ENCODE results near the gene BUD23. TPM values are rescaled to one million over a fixed set of nuclear protein-coding genes. Genes with fewer than 3 reads are reported as not detected.

The BUD23 gene
- total RNA-seq, 1 donor from 2014 or later: 79.8 TPM

GRCh38 chr7:73734619-73735527 is 51.5 kb downstream of the BUD23 start:
- intact Hi-C loops (cut with micrococcal nuclease): no loop called here
- ATAC-seq (peak; percentile 8), DNase-seq (peak; percentile 68)

- ATAC-seq: no peak
- no peak for DNase-seq
- intact Hi-C loops (cut with micrococcal nuclease): no loop called here
Observed at GRCh38 chr7:73735528-73735905, 52.1 kb downstream of the BUD23 start.

GRCh38 chr7:73736885-73737284 is 53.5 kb downstream of the BUD23 start:
- no peak for DNase-seq
- intact Hi-C loops (cut with micrococcal nuclease): no loop called here
- no peak for ATAC-seq

GRCh38 chr7:73737491-73738219 is 54.3 kb downstream of the BUD23 start:
- no peak for ATAC-seq

GRCh38 chr7:73738220-73738611 is 54.8 kb downstream of the BUD23 start:
- ATAC-seq: peak; percentile 56
- intact Hi-C loops (cut with micrococcal nuclease): no loop called here

More at GRCh38 chr7:73737491-73738219, 54.3 kb downstream of the BUD23 start:
- no peak for DNase-seq
- intact Hi-C loops (cut with micrococcal nuclease): no loop called here

GRCh38 chr7:73738612-73739386 is 55.4 kb downstream of the BUD23 start, which contains the start of gene ABHD11:
Gene ABHD11, minus strand, starts transcription at chr7:73738802. Its CDS starts 32 bp downstream, at chr7:73738770.
- ATAC-seq (peak; percentile 90), DNase-seq (peak; percentile 98)
- intact Hi-C loops (cut with micrococcal nuclease): no loop called here

More at GRCh38 chr7:73738220-73738611, 54.8 kb downstream of the BUD23 start:
- DNase-seq: peak; percentile 63

GRCh38 chr7:73739387-73739767 is 56.0 kb downstream of the BUD23 start:
- intact Hi-C loops (cut with micrococcal nuclease): no loop called here
- DNase-seq (no peak), ATAC-seq (no peak)

- ATAC-seq: no peak
- intact Hi-C loops (cut with micrococcal nuclease): no loop called here
- DNase-seq: no peak
Observed at GRCh38 chr7:73740212-73740611, 56.8 kb downstream of the BUD23 start.

GRCh38 chr7:73740771-73741170 is 57.4 kb downstream of the BUD23 start:
- ATAC-seq: no peak
- intact Hi-C loops (cut with micrococcal nuclease): no loop called here
- no peak for DNase-seq

GRCh38 chr7:73741600-73741999 is 58.2 kb downstream of the BUD23 start:
- no peak for ATAC-seq
- no peak for DNase-seq
- intact Hi-C loops (cut with micrococcal nuclease): no loop called here

- DNase-seq (no peak), ATAC-seq (no peak)
- intact Hi-C loops (cut with micrococcal nuclease): no loop called here
Observed at GRCh38 chr7:73742338-73742752, 58.9 kb downstream of the BUD23 start.

- DNase-seq (no peak), ATAC-seq (no peak)
- intact Hi-C loops (cut with micrococcal nuclease): no loop called here
Observed at GRCh38 chr7:73742753-73743641, 59.6 kb downstream of the BUD23 start.

GRCh38 chr7:73746378-73746777 is 63.0 kb downstream of the BUD23 start:
- intact Hi-C loops (cut with micrococcal nuclease): no loop called here
- ATAC-seq (peak; percentile 52), DNase-seq (no peak)

Small RNA genes lying within 50 kb of the gene (microRNA-seq; reads per million reads assigned to microRNA genes)
- not detected for gene MIR4284 (ENCODE audit: borderline number of aligned reads)

Other genes with a start within 250 kb of the BUD23 start
- 0.25 TPM for gene FZD9, start 249.8 kb upstream of the BUD23 start, total RNA-seq
- 44.6 TPM for gene BAZ1B, start 161.3 kb upstream of the BUD23 start, total RNA-seq
- gene BCL7B, start 125.9 kb upstream of the BUD23 start, total RNA-seq: 80.7 TPM
- 7.8 TPM for gene TBL2, start 105.0 kb upstream of the BUD23 start, total RNA-seq
- 9.6 TPM for gene MLXIPL, start 59.1 kb upstream of the BUD23 start, total RNA-seq
- gene VPS37D, start 15.8 kb upstream of the BUD23 start, total RNA-seq: 3.3 TPM
- gene DNAJC30, start 144 bp upstream of the BUD23 start, total RNA-seq: 13.2 TPM
- gene STX1A, start 36.1 kb downstream of the BUD23 start, total RNA-seq: 3.0 TPM
- 24.0 TPM for gene ABHD11, start 55.2 kb downstream of the BUD23 start, total RNA-seq
- gene CLDN3, start 86.7 kb downstream of the BUD23 start, total RNA-seq: not detected
- not detected for gene CLDN4, start 147.4 kb downstream of the BUD23 start, total RNA-seq
- gene METTL27, start 158.9 kb downstream of the BUD23 start, total RNA-seq: 0.27 TPM
- not detected for gene TMEM270, start 177.6 kb downstream of the BUD23 start, total RNA-seq

Data from left ventricle myocardium superior (tissue), 1 donor.